Trophoblast cell (in vitro differentiated cells and primary cell): ENCODE results near the gene LRRC41.
A peak's percentile ranks its signal among the peaks of the same experiment; 100 is the strongest.

Source experiments
- DNase-seq, 2 donors: peaks; one replicate each; pipeline ENCODE4 v3.0.0-alpha.2; 2016
- H2AFZ ChIP-seq: 2 replicates; pipeline ENCODE4 v1.6.1; 2013; ENCODE audit warnings: low read length, moderate library complexity, mild to moderate bottlenecking; ENCODE audit not compliant: insufficient read depth, poor library complexity
- H2AK5ac ChIP-seq: 2 replicates; pipeline ENCODE4 v1.6.1; 2013; ENCODE audit warnings: mild to moderate bottlenecking, low read length
- H2BK120ac ChIP-seq: 2 replicates; pipeline ENCODE4 v1.6.1; 2013; ENCODE audit warnings: low read length, mild to moderate bottlenecking, moderate library complexity; ENCODE audit not compliant: insufficient read depth, poor library complexity
- H2BK12ac ChIP-seq: 2 replicates; pipeline ENCODE4 v1.6.1; 2013; ENCODE audit warnings: mild to moderate bottlenecking, low read length, moderate library complexity
- H2BK5ac ChIP-seq: 2 replicates; pipeline ENCODE4 v1.6.1; 2013; ENCODE audit warnings: low read length, low read depth, moderate library complexity, mild to moderate bottlenecking; ENCODE audit not compliant: poor library complexity
- H3K14ac ChIP-seq: 2 replicates; pipeline ENCODE4 v1.6.1; 2013; ENCODE audit warnings: mild to moderate bottlenecking, low read length
- H3K18ac ChIP-seq: 2 replicates; pipeline ENCODE4 v1.6.1; 2013; ENCODE audit warnings: mild to moderate bottlenecking, low read length
- H3K23ac ChIP-seq: 2 replicates; pipeline ENCODE4 v1.6.1; 2013; ENCODE audit warnings: low read length
- H3K27ac ChIP-seq: 2 replicates; pipeline ENCODE4 v1.5.1; 2013; ENCODE audit warnings: low read depth, mild to moderate bottlenecking, inconsistent platforms, low read length, moderate library complexity
- H3K27me3 ChIP-seq: 2 replicates; pipeline ENCODE4 v1.6.1; 2013; ENCODE audit warnings: inconsistent platforms, mild to moderate bottlenecking, low read length, moderate library complexity; ENCODE audit not compliant: insufficient read depth
- H3K36me3 ChIP-seq, 2 experiments: 1 replicate in 1 of 2; 2 replicates in 1 of 2; pipeline ENCODE4 v1.6.1; 2013; ENCODE audit warnings: low read length in 2 of 2, mild to moderate bottlenecking in 2 of 2, moderate library complexity in 1 of 2; ENCODE audit not compliant: insufficient read depth in 2 of 2, control insufficient read depth in 1 of 2
- H3K4ac ChIP-seq: 2 replicates; pipeline ENCODE4 v1.6.1; 2013; ENCODE audit warnings: low read depth, mild to moderate bottlenecking, low read length, moderate library complexity
- H3K4me1 ChIP-seq, 2 experiments: 1 replicate in 1 of 2; 2 replicates in 1 of 2; pipeline ENCODE4 v1.6.1; 2013; ENCODE audit warnings: low read length in 2 of 2, mild to moderate bottlenecking in 2 of 2, moderate library complexity in 1 of 2; ENCODE audit not compliant: insufficient read depth in 2 of 2, control insufficient read depth in 1 of 2
- H3K4me2 ChIP-seq: 2 replicates; pipeline ENCODE4 v1.6.1; 2013; ENCODE audit warnings: inconsistent platforms, mild to moderate bottlenecking, low read length, moderate library complexity
- H3K4me3 ChIP-seq: 2 replicates; pipeline ENCODE4 v1.5.1; 2013; ENCODE audit warnings: mild to moderate bottlenecking, low read depth, low read length, inconsistent platforms
- H3K79me1 ChIP-seq: one replicate; pipeline ENCODE4 v1.6.1; 2013; ENCODE audit warnings: low read length
- H3K79me2 ChIP-seq: 2 replicates; pipeline ENCODE4 v1.6.1; 2013; ENCODE audit warnings: low read length, mild to moderate bottlenecking; ENCODE audit not compliant: control insufficient read depth, insufficient read depth, poor library complexity
- H3K9ac ChIP-seq: 2 replicates; pipeline ENCODE4 v1.6.1; 2013; ENCODE audit warnings: mild to moderate bottlenecking, low read length
- H3K9me3 ChIP-seq: 2 replicates; pipeline ENCODE4 v1.6.1; 2013; ENCODE audit warnings: low read depth, mild to moderate bottlenecking, control low read depth, inconsistent platforms, low read length; ENCODE audit not compliant: insufficient read depth
- H4K12ac ChIP-seq: 2 replicates; pipeline ENCODE4 v1.6.1; 2013; ENCODE audit warnings: low read depth, mild to moderate bottlenecking, low read length, moderate library complexity
- H4K8ac ChIP-seq: 2 replicates; pipeline ENCODE4 v1.6.1; 2013; ENCODE audit warnings: low read depth, mild to moderate bottlenecking, low read length, moderate library complexity
- H4K91ac ChIP-seq: one replicate; pipeline ENCODE4 v1.6.1; 2013; ENCODE audit warnings: low read depth, mild to moderate bottlenecking, low read length, moderate library complexity
- WGBS: extraction: QIAGEN DNeasy Blood & Tissue Kit; methylation state at CpG from one replicate; pipeline ENCODE4 v1.1.7; 2013; ENCODE audit warnings: missing lambda C conversion rate; ENCODE audit not compliant: insufficient read length, insufficient coverage; ENCODE audit errors: extremely low coverage; 5-methylcytosine and 5-hydroxymethylcytosine counted together

Gene LRRC41

GRCh38 chr1:46281021-46281420, 22.4 kb downstream of the LRRC41 start:
- Histone ChIP-seq H4K12ac (no peak overlapping the region), H3K23ac (no peak overlapping the region), H3K9ac (no peak overlapping the region), H3K79me1 (no peaks in the 10 kb centered on the region), H3K14ac (no peak overlapping the region), H3K4ac (no peak overlapping the region), H3K79me2 (no peaks in the 10 kb centered on the region), H3K9me3 (no peaks in the 10 kb centered on the region), H3K36me3 (peaks cover 43 to 63% of the 10 kb centered on the region in 2 experiments), H3K4me3 (no peak overlapping the region), H4K8ac (no peak overlapping the region), H3K18ac (no peak overlapping the region), H2AFZ (no peak overlapping the region), H3K4me2 (no peak overlapping the region), H2BK5ac (no peak overlapping the region), H3K4me1 (peaks cover 4 to 6% of the 10 kb centered on the region in 2 experiments), H4K91ac (no peak overlapping the region), H3K27me3 (no peaks in the 10 kb centered on the region), H2AK5ac (no peak overlapping the region), H3K27ac (no peak overlapping the region), H2BK120ac (no peak overlapping the region), H2BK12ac (no peak overlapping the region)
- DNase-seq: no peak
- WGBS: no CpG with 5 or more reads among the region's 14 CpGs

- WGBS: no CpG with 5 or more reads among the region's 3 CpGs
- Histone ChIP-seq H2AFZ (no peak overlapping the region), H3K4ac (no peak overlapping the region), H2BK5ac (no peak overlapping the region), H4K91ac (no peak overlapping the region), H3K27me3 (no peaks in the 10 kb centered on the region), H2BK12ac (no peak overlapping the region), H3K4me3 (no peak overlapping the region), H3K4me2 (no peak overlapping the region), H3K9me3 (no peaks in the 10 kb centered on the region), H3K14ac (no peak overlapping the region), H3K79me2 (no peaks in the 10 kb centered on the region), H4K8ac (no peak overlapping the region), H3K36me3 (peaks cover 33 to 54% of the 10 kb centered on the region in 2 experiments), H3K79me1 (no peaks in the 10 kb centered on the region), H3K9ac (no peak overlapping the region), H3K18ac (no peak overlapping the region), H3K23ac (no peak overlapping the region), H3K4me1 (peaks cover 4 to 5% of the 10 kb centered on the region in 2 experiments), H3K27ac (no peak overlapping the region), H2AK5ac (no peak overlapping the region), H4K12ac (peak overlapping the region; percentile 20), H2BK120ac (no peak overlapping the region)
- no peak for DNase-seq
Observed at GRCh38 chr1:46280092-46280491, 23.3 kb downstream of the LRRC41 start.

- H3K23ac ChIP-seq: no peak overlapping the region
Observed at GRCh38 chr1:46278807-46279206, 24.6 kb downstream of the LRRC41 start.

GRCh38 chr1:46277658-46278373, 25.6 kb downstream of the LRRC41 start:
- H2BK12ac ChIP-seq: no peak overlapping the region
- WGBS: no CpG with 5 or more reads among the region's 14 CpGs
- peaks cover 38 to 64% of the 10 kb centered on the region in 2 experiments for H3K36me3 ChIP-seq
- DNase-seq: no peak
- no peak overlapping the region for H3K9ac ChIP-seq
- H3K4me2 ChIP-seq: no peak overlapping the region
- no peak overlapping the region for H4K8ac ChIP-seq
- H4K91ac ChIP-seq: no peak overlapping the region
- H3K4me1 ChIP-seq: peaks cover 4% of the 10 kb centered on the region in 2 experiments
- no peaks in the 10 kb centered on the region for H3K79me1 ChIP-seq
- no peak overlapping the region for H3K23ac ChIP-seq
- no peak overlapping the region for H3K4ac ChIP-seq
- H2BK120ac ChIP-seq: no peak overlapping the region
- no peaks in the 10 kb centered on the region for H3K79me2 ChIP-seq
- H2BK5ac ChIP-seq: no peak overlapping the region
- no peak overlapping the region for H4K12ac ChIP-seq
- H3K18ac ChIP-seq: no peak overlapping the region
- H3K27ac ChIP-seq: no peak overlapping the region
- H3K4me3 ChIP-seq: no peak overlapping the region
- H2AFZ ChIP-seq: no peak overlapping the region
- no peaks in the 10 kb centered on the region for H3K27me3 ChIP-seq
- no peaks in the 10 kb centered on the region for H3K9me3 ChIP-seq
- H3K14ac ChIP-seq: no peak overlapping the region
- no peak overlapping the region for H2AK5ac ChIP-seq

More at GRCh38 chr1:46278807-46279206, 24.6 kb downstream of the LRRC41 start:
- Histone ChIP-seq H2BK120ac (no peak overlapping the region), H3K14ac (no peak overlapping the region), H3K27ac (no peak overlapping the region), H2AFZ (no peak overlapping the region), H3K79me2 (no peaks in the 10 kb centered on the region), H2BK5ac (no peak overlapping the region), H3K27me3 (no peaks in the 10 kb centered on the region), H2BK12ac (no peak overlapping the region), H3K4me3 (no peak overlapping the region), H3K9ac (peak overlapping the region; percentile 8), H4K8ac (no peak overlapping the region), H3K9me3 (no peaks in the 10 kb centered on the region), H4K91ac (no peak overlapping the region), H3K36me3 (peaks cover 33 to 54% of the 10 kb centered on the region in 2 experiments), H3K4me2 (no peak overlapping the region), H3K4ac (no peak overlapping the region), H4K12ac (no peak overlapping the region), H3K79me1 (no peaks in the 10 kb centered on the region), H3K18ac (no peak overlapping the region), H2AK5ac (no peak overlapping the region), H3K4me1 (peaks cover 4% of the 10 kb centered on the region in 2 experiments)
- no CpG with 5 or more reads among the region's 12 CpGs for WGBS
- DNase-seq: peak in 1 of 2 donors; percentile 52
